GM18526 (cell line): ENCODE results near the gene SUCLG2.

Source experiments
- POLR2A ChIP-seq: IDR thresholded peaks from 3 replicates; pipeline ENCODE4 v1.6.1; 2011; ENCODE audit not compliant: insufficient read length; ENCODE audit errors: extremely low read depth

The SUCLG2 gene

DNA sequence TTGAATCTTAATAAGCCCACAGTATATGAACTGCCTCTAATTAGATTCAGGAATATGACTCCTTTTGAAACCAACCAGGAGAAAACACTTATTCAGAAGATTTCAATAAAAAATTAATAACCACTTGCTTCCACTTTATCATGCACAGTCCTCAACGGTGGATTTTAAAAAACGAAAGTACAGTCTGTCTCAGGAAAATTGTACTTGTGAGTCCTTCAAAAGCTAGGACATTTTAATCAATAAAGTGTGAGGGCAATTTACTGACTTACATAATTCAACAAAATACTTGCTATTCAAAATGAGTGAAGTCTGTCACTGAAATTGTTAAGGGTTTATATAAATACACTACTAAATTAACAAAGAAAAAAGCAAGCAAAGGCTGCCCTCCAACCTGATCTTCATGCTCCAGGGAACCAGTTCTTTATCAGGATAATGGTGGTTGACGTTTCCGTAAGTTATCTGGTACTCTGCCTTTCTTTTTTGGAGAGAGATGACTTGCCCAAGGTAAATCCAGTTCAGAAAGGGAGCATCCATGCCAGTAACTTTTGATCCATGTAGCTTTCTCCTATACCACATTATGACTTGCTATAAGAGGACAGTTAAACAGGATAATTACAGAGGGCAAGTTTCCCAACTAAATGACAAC, 17.0 kb downstream of the SUCLG2 start:
- TF ChIP-seq POLR2A: no peak

DNA sequence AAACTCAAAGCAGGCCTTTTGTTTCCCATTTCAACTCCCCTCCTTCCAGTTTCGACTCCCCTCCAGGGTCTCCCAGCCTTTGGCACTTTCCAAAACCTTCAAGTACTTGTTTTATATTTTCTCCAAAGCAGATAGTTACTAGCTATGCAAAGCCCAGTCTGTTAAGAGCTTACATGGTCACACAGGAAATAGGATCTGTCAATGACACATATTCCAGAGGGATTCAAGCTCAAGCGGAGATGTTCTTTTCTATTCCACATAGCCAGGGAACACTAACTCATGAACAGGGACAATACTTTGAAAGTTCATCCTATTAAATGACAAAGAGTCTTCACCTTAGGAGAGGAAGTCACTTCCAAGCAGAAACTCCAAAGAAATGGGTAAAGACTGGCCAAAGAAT, 18.6 kb downstream of the SUCLG2 start:
- TF ChIP-seq POLR2A: no peak

GRCh38 chr3:67635257-67635656, 19.2 kb downstream of the SUCLG2 start:
- no peak for TF ChIP-seq POLR2A

DNA sequence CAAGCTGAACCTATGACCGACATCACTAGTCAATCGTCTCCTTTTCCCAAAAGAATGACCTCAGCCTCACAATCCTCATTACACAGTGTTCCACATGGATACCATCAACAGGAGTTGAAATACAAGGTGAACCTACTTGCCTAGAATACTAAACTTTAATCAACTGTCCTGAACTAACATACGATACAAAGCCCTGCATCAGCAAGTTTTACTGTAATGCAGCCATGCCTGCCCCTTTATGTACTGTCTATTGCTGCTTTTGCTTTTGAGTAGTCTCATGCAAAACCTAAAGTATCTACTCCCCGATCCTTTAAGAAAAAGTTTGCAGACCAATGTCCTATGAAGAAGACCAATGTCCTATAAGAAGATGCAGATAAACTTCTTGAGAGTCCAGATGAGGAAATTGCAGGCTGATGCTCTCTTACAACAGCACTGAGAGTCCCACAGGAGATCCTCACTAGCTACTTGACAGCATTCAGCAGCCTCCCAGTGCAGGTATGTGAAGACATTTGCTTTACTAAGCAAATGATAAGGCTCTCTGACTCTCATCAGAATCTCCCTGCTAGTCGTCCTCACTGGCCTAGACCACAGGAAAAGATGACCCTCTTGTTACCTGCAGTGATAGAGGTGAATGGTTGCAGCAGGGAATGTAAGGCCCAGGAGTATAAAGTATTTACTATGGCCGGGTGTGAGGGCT, 23.6 kb downstream of the SUCLG2 start:
- no peak for TF ChIP-seq POLR2A

DNA sequence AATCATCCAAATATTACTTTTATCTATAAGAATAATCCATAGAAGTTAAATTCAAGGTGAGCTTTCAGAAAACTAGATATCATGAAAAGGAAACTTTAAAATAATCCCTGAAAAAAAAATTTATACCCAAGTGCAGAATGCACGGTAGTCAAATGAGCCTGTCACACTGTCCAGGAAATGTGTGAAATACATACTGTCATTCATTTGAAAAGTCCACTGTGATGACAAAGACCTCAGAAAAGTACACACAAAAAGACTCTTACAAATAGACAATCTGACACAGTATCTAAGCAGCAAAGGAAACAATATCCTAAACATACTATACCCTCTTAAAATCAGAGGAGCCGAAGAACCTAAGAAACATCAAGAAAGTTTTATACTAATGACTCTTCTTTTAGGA, 29.7 kb downstream of the SUCLG2 start:
- no peak for TF ChIP-seq POLR2A

GRCh38 chr3:67624078-67624477, 30.3 kb downstream of the SUCLG2 start:
- TF ChIP-seq POLR2A: no peak

GRCh38 chr3:67622652-67623051, 31.8 kb downstream of the SUCLG2 start:
- TF ChIP-seq POLR2A: no peak

- no peak for TF ChIP-seq POLR2A
Observed at GRCh38 chr3:67620869-67621268, 33.5 kb downstream of the SUCLG2 start.

GRCh38 chr3:67619991-67620390, 34.4 kb downstream of the SUCLG2 start:
- no peak for TF ChIP-seq POLR2A

DNA sequence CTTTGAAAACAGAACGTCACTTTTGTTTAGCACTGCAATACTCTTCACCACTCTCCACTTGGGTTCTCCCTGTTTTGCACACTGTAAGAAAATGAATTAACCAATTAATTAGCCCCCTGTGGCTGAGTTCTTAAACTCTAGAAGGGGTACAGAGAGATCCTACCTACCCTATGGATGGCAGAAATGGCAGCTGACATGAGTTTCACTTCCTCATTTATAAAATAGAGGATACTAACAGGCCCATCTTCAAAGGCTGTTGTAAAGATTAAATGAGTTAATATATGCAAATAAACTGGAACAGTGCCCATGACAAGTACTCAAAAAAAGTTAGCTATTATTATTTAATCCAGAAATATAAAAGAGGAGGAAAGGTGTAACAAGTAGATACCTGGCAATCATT, 36.9 kb downstream of the SUCLG2 start:
- TF ChIP-seq POLR2A: no peak

DNA sequence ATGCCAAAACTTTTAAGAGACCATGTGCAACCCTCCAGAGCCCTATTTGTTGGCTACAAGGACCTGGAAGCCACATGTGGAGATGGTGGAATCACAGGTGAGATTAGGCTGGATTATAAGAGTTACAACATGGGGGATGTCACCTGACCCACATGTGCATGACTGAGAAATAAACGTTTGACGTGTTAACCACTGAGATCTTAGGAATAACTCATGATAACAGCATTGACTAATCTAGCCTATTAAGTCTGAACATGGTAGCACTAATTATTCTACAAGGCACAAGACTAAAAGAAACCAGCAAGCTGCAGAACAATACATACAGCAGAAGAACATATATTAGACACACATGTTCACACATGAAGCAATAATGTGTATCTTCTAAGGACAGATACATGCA, 38.4 kb downstream of the SUCLG2 start:
- no peak for TF ChIP-seq POLR2A

DNA sequence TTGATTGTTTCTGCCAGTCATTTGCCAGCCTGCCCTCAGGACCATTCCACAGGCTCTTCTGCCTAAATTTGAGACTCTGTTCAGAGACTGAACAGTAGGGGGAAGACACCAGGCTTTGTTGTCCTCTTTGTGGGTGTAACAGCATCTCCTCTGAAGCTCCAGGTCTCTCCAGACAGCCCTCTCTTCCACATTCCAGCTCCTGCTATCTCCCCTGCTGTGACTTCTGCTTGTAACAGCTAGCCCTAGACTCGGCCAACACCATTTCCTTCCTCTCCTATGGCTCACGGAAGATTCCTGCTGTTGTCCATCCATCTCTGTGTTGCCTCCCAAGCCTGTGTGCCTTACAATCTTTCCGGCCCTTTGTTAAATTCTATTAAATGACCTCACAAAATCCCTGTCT, 40.2 kb downstream of the SUCLG2 start:
- TF ChIP-seq POLR2A: no peak

GRCh38 chr3:67610458-67610857, 44.0 kb downstream of the SUCLG2 start:
- TF ChIP-seq POLR2A: no peak

DNA sequence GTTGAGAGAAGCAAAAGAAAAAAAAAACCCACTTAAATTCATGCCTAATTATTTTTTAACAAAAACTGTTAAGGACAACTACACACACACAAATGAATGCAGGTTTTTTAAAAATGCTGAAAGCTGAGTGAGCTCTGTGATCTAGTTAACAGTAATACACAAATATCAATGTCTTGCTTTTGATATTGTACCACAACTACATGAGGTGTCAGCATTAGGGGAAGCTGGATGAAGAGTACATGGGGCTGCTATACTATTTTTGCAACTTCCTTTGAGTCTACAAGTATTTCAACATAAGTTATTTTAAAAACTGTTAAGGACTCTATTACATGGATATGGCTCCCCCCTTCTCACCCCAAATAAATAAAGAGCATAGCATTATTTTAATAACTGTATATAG, 44.7 kb downstream of the SUCLG2 start:
- TF ChIP-seq POLR2A: no peak

DNA sequence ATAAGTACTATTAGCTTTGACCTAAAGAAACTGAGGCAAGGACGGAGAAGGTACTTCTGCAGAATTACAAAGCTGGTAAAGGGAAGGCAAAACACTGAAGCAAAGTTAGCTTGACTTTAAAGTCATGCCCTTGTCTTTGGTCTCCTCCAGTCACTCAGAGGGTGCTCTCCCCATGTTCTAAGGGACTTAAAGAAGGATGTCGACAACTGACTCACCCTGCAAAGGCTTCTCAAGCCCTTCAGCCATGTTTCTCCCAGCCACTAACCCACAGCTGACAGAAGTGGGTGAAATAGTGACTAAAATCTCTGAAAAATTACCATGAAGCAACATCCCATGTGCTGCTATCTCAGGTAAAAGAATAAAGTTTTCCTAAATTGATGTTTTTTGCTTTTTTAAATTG, 46.4 kb downstream of the SUCLG2 start:
- no peak for TF ChIP-seq POLR2A

DNA sequence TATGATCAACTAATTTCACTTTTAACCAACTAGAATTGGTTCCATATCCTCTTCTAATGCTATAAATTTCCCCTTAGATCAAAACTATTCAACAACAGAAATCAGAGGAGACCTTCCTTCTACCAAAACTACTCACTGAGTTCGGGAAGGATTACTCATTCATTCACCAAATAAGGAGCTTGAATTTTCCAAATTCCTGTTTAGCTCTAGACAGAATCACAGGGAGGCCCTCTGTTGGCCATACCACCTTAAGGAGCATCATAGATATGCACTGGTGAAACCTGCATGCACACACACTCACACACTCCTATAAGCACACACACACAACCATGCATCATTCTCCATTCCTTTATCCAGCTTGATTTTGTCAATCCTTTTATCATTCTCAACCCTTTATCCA, 49.0 kb downstream of the SUCLG2 start:
- TF ChIP-seq POLR2A: no peak

DNA sequence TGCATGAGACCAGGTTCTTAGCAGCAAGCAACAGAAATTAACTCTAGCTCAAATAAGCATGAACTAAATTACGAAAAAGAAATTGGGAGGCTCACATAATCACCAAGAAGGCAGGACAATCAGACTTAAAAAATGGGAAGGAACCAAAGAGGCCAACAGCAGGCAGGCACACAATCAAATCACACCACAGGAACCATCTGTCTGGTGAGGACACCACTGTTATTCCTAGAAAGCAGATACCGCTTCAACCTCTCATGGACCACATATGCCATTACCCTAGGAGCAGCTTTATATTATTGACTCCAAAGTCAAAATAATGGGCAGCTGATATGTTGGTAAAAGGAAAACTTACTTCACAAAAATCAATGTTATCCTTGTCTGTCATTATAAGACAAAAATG, 51.6 kb downstream of the SUCLG2 start:
- TF ChIP-seq POLR2A: no peak
